BLaER1 (cell line): ENCODE data around the gene FCRL6.

Experiments used
- H3K27ac ChIP-seq: shearing (Covaris generic); formaldehyde crosslinking; 2 replicates; pipeline ENCODE4 v1.8.1; 2022
- H3K27me3 ChIP-seq: shearing (Covaris generic); formaldehyde crosslinking; 2 replicates; pipeline ENCODE4 v1.8.1; 2022
- H3K36me3 ChIP-seq: shearing (Covaris generic); formaldehyde crosslinking; 2 replicates; pipeline ENCODE4 v1.8.1; 2022
- H3K4me1 ChIP-seq: shearing (Covaris generic); formaldehyde crosslinking; 2 replicates; pipeline ENCODE4 v1.8.1; 2022
- H3K4me2 ChIP-seq: shearing (Covaris generic); formaldehyde crosslinking; 2 replicates; pipeline ENCODE4 v1.8.1; 2022
- H3K4me3 ChIP-seq: shearing (Covaris generic); formaldehyde crosslinking; 2 replicates; pipeline ENCODE4 v1.8.1; 2022
- H3K9ac ChIP-seq: shearing (Covaris generic); formaldehyde crosslinking; 2 replicates; pipeline ENCODE4 v1.8.1; 2022
- H3K9me3 ChIP-seq: shearing (Covaris generic); formaldehyde crosslinking; 2 replicates; pipeline ENCODE4 v1.8.1; 2022
- H4K20me1 ChIP-seq: shearing (Covaris generic); formaldehyde crosslinking; 2 replicates; pipeline ENCODE4 v1.8.1; 2022
- Cebpa-rat ChIP-seq: shearing (Covaris generic); IDR thresholded peaks from 2 replicates; pipeline ENCODE4 v1.8.1; 2022

The FCRL6 gene, protein sequence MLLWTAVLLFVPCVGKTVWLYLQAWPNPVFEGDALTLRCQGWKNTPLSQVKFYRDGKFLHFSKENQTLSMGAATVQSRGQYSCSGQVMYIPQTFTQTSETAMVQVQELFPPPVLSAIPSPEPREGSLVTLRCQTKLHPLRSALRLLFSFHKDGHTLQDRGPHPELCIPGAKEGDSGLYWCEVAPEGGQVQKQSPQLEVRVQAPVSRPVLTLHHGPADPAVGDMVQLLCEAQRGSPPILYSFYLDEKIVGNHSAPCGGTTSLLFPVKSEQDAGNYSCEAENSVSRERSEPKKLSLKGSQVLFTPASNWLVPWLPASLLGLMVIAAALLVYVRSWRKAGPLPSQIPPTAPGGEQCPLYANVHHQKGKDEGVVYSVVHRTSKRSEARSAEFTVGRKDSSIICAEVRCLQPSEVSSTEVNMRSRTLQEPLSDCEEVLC

DNA sequence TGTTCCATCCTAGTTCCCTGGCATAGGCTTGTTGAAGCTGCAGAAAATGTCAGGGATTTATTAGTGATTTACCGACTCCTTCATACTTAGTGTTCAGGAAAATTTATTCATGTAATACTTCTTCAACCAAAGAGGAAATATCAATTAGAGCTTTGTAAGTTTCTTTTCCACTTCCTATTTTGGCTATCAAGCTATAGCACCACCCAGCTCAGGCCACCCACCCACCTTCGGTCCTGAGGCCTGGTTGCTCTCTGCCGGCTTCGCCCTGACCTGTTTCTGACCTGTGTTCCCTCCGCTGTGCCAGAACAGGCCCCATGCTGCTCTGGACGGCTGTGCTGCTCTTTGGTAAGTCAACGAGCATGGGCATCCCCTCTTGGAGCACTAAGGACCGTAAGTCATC, at the start of gene FCRL6:
Gene FCRL6 (plus strand): TSS at position 250 of the 400 bp plus-strand sequence. CDS start 65 bp downstream, at position 315.
- Histone ChIP-seq H3K27me3 (no peaks in the 10 kb centered on the region), H3K4me1 (peaks cover 28% of the 10 kb centered on the region)

DNA sequence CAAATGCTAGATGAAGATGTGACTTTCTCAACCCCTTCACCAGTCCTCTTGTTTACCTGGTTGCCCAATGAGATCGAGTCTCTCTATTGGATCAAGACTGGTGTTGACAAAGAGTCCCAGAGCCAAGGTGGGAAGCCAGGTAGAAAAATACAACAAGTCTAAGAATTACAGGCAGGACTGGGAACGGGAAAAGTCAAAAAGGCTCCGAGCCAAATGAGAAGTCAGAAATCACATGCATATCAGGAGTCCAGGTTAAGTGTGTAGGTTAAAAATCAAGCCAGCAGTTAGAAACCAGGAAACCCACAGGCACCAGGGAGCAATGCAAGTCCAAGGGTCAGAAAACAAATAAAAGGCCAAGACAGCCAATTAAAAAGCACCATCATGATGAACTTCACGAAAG, 48.8 kb upstream of the FCRL6 start:
- TF ChIP-seq Cebpa-rat = no peak
- Histone ChIP-seq H3K9me3 (no peaks in the 10 kb centered on the region), H3K4me3 (no peak overlapping the region), H3K9ac (no peak overlapping the region), H3K27ac (no peak overlapping the region), H3K36me3 (no peaks in the 10 kb centered on the region), H3K4me1 (no peaks in the 10 kb centered on the region), H4K20me1 (no peaks in the 10 kb centered on the region), H3K4me2 (no peak overlapping the region), H3K27me3 (no peaks in the 10 kb centered on the region)

More for the DNA sequence above, at the start of gene FCRL6:
- Histone ChIP-seq H3K4me2 (no peak within 1 kb of the TSS), H4K20me1 (peaks cover 4% of the 10 kb centered on the region; the same call in 1 of the 2 replicates), H3K4me3 (no peak within 1 kb of the TSS), H3K9me3 (no peaks in the 10 kb centered on the region), H3K9ac (no peak within 1 kb of the TSS), H3K36me3 (no peaks in the 10 kb centered on the region), H3K27ac (no peak within 1 kb of the TSS)
- TF ChIP-seq Cebpa-rat = no peak

- no peak for TF ChIP-seq Cebpa-rat
- H3K27me3 ChIP-seq = no peaks in the 10 kb centered on the region
- no peak overlapping the region for H3K27ac ChIP-seq
- H3K9me3 ChIP-seq = no peaks in the 10 kb centered on the region
- no peak overlapping the region for H3K4me3 ChIP-seq
- H3K36me3 ChIP-seq = no peaks in the 10 kb centered on the region
- no peaks in the 10 kb centered on the region for H3K4me1 ChIP-seq
- no peaks in the 10 kb centered on the region for H4K20me1 ChIP-seq
- no peak overlapping the region for H3K4me2 ChIP-seq
- H3K9ac ChIP-seq = no peak overlapping the region
Measured at GRCh38 chr1:159755451-159756007, 46.6 kb upstream of the FCRL6 start.

GRCh38 chr1:159756397-159756796, 45.8 kb upstream of the FCRL6 start:
- H3K9me3 ChIP-seq = no peaks in the 10 kb centered on the region
- H3K9ac ChIP-seq = no peak overlapping the region
- no peak overlapping the region for H3K4me3 ChIP-seq
- H3K4me1 ChIP-seq = no peaks in the 10 kb centered on the region
- no peaks in the 10 kb centered on the region for H3K36me3 ChIP-seq
- no peaks in the 10 kb centered on the region for H3K27me3 ChIP-seq
- no peak overlapping the region for H3K27ac ChIP-seq
- no peak for TF ChIP-seq Cebpa-rat
- no peak overlapping the region for H3K4me2 ChIP-seq
- H4K20me1 ChIP-seq = no peaks in the 10 kb centered on the region

- TF ChIP-seq Cebpa-rat = no peak
- Histone ChIP-seq H3K9ac (no peak overlapping the region), H3K27ac (no peak overlapping the region), H3K4me1 (no peaks in the 10 kb centered on the region), H3K27me3 (no peaks in the 10 kb centered on the region), H3K9me3 (no peaks in the 10 kb centered on the region), H4K20me1 (no peaks in the 10 kb centered on the region), H3K4me2 (no peak overlapping the region), H3K4me3 (no peak overlapping the region), H3K36me3 (no peaks in the 10 kb centered on the region)
Measured at GRCh38 chr1:159763686-159764085, 38.5 kb upstream of the FCRL6 start.

- H3K27ac ChIP-seq = no peak overlapping the region
- no peaks in the 10 kb centered on the region for H3K9me3 ChIP-seq
- H3K36me3 ChIP-seq = no peaks in the 10 kb centered on the region
- no peaks in the 10 kb centered on the region for H3K4me1 ChIP-seq
- H4K20me1 ChIP-seq = no peaks in the 10 kb centered on the region
- TF ChIP-seq Cebpa-rat = no peak
- H3K4me3 ChIP-seq = no peak overlapping the region
- H3K4me2 ChIP-seq = no peak overlapping the region
- H3K9ac ChIP-seq = no peak overlapping the region
- H3K27me3 ChIP-seq = no peaks in the 10 kb centered on the region
Measured at GRCh38 chr1:159765806-159766205, 36.4 kb upstream of the FCRL6 start.

DNA sequence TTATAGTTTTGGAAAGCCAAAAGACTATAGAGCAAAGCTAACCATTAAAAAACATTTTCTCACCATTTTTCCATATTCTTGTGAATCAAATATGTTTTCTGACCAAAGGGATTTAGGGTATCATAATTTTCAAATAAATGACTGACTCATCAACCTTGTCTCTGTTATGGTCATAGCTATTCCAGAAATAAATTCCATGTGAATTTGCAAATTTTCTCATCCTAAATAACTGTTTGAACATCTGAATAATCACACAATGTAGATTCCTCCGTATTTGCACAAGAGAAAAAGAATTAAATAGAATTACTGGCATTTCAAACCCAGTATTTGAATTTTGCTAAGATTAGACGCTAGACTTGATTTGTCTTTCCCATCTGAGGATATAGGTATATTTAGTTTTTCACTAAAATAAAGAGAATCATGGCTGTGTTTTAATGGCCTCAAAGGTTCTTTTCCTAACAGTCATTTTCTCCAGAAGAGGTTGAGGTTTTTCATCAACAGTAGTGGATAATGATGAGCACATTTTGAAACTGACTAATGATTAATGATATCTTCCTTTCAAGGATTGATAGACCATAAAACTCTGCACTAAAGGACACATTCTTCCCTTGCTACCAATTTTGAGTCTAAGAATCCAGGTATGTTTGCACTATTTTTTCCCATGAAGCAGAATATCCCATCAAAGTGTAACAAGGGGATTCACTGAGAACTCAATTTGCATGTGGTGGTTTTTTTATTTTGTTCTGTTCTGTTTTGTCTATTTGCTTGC, 30.8 kb upstream of the FCRL6 start:
- Histone ChIP-seq H3K27ac (no peak overlapping the region), H3K4me3 (no peak overlapping the region), H3K4me1 (no peaks in the 10 kb centered on the region), H3K36me3 (no peaks in the 10 kb centered on the region), H3K9me3 (no peaks in the 10 kb centered on the region), H4K20me1 (no peaks in the 10 kb centered on the region), H3K9ac (no peak overlapping the region), H3K27me3 (no peaks in the 10 kb centered on the region), H3K4me2 (no peak overlapping the region)
- TF ChIP-seq Cebpa-rat = no peak

GRCh38 chr1:159774465-159774864, 27.7 kb upstream of the FCRL6 start:
- Histone ChIP-seq H3K36me3 (no peaks in the 10 kb centered on the region), H3K9me3 (no peaks in the 10 kb centered on the region), H3K9ac (no peak overlapping the region), H3K4me3 (no peak overlapping the region), H3K27ac (no peak overlapping the region), H3K4me2 (no peak overlapping the region), H3K4me1 (no peaks in the 10 kb centered on the region), H4K20me1 (no peaks in the 10 kb centered on the region), H3K27me3 (no peaks in the 10 kb centered on the region)
- no peak for TF ChIP-seq Cebpa-rat

DNA sequence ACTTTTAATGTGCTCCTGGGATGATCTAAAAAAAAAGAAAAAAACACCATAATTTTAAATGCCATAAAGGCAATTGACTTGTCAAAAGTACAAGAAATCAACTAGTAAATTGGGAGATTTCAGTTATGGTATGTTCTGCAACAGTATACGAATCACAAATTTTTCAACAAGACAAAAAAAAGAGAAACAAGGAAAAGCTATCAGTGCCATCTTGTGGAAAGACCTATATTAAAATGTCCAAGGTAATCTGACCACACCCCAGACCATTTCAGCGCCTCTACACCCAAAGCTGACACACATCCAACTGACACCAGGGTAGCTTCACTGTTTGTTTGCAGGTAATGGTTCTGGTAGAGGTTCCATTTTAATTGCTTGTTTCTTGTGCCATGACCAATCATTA, 26.4 kb upstream of the FCRL6 start:
- H3K9me3 ChIP-seq = peaks cover 5% of the 10 kb centered on the region
- H3K36me3 ChIP-seq = no peaks in the 10 kb centered on the region
- H3K4me1 ChIP-seq = no peaks in the 10 kb centered on the region
- H3K27me3 ChIP-seq = no peaks in the 10 kb centered on the region
- no peak overlapping the region for H3K27ac ChIP-seq
- TF ChIP-seq Cebpa-rat = no peak
- no peak overlapping the region for H3K9ac ChIP-seq
- no peaks in the 10 kb centered on the region for H4K20me1 ChIP-seq
- H3K4me2 ChIP-seq = no peak overlapping the region
- no peak overlapping the region for H3K4me3 ChIP-seq

- TF ChIP-seq Cebpa-rat = no peak
- Histone ChIP-seq H3K4me3 (no peak overlapping the region), H3K9ac (no peak overlapping the region), H3K27ac (no peak overlapping the region), H3K36me3 (no peaks in the 10 kb centered on the region), H3K4me2 (no peak overlapping the region), H4K20me1 (no peaks in the 10 kb centered on the region), H3K27me3 (no peaks in the 10 kb centered on the region), H3K9me3 (peaks cover 10% of the 10 kb centered on the region), H3K4me1 (no peaks in the 10 kb centered on the region)
Measured at GRCh38 chr1:159778266-159778665, 23.9 kb upstream of the FCRL6 start.
